Right lobe of liver (tissue), 6 donors: ENCODE data around the gene OST4. TPM values are rescaled to one million over a fixed set of nuclear protein-coding genes. Genes with fewer than 3 reads are reported as not detected.

Experiments used
- ATAC-seq, 4 donors: fragments of 200-7000 bp; cut with Tn5 transposase; one replicate each; pipeline ENCODE4 v1.9.1; 2020; ENCODE audit warnings: mild to moderate bottlenecking in 4 of 4, moderate library complexity in 4 of 4
- DNase-seq, 3 donors: peaks; one replicate each; pipeline ENCODE4 v3.0.0-alpha.2; 2020
- H3K27ac ChIP-seq, 3 donors: fragments of 200-600 bp; one replicate each; pipeline ENCODE4 v1.8.0; 2022
- H3K27me3 ChIP-seq, 2 donors: fragments of 200-600 bp; one replicate each; pipeline ENCODE4 v1.8.0; 2022
- H3K36me3 ChIP-seq, 4 donors: fragments of 200-600 bp; sonication (generic) in 1 of 4; one replicate each; pipeline versions ENCODE4 v1.5.1 to v1.8.0; 2017 to 2022; ENCODE audit warnings: control low read depth in 1 of 4
- H3K4me1 ChIP-seq, 4 donors: fragments of 200-600 bp; sonication (generic) in 1 of 4; one replicate each; pipeline versions ENCODE4 v1.5.1 to v1.8.0; 2017 to 2022; ENCODE audit warnings: control low read depth in 1 of 4
- H3K4me3 ChIP-seq, 3 donors: fragments of 200-600 bp; one replicate each; pipeline ENCODE4 v1.8.0; 2022
- H3K9me3 ChIP-seq, 4 donors: fragments of 200-600 bp; sonication (generic) in 1 of 4; one replicate each; pipeline versions ENCODE4 v1.5.1 to v1.8.0; 2017 to 2022; ENCODE audit warnings: control low read depth in 1 of 4
- POLR2A ChIP-seq: fragments of 450-650 bp; IDR thresholded peaks from one replicate; pipeline ENCODE4 v1.6.1; 2017; ENCODE audit warnings: antibody characterized with exemption, mild to moderate bottlenecking
- WGBS: methylation state at CpG from one replicate; pipeline ENCODE4 v1.1.6; 2018; ENCODE audit warnings: low coverage, low lambda C conversion rate; ENCODE audit not compliant: insufficient coverage; ENCODE audit errors: missing lambda C conversion rate; 5-methylcytosine and 5-hydroxymethylcytosine counted together
- intact Hi-C, 2 donors: fragments of 100-400 bp; cut with DNase I; formaldehyde crosslinking; loops; one replicate each; pipeline versions ENCODE4 v1.11.2 to v1.14.1; 2022
- total RNA-seq, 6 experiments: library from RNA; depleted of rRNA in 2 of 6; stranded (reverse); fragments of >200 nt in 2 of 6; fragmentation: NEBNext Ultra II Directional in 3 of 6; extraction: Animal tissue kit (Norgen Biotek cat#: 25700) in 3 of 6; gene quantifications; one replicate each; pipeline versions ENCODE4 v1.1.0 to v1.2.4, GENCODE V29; 2016 to 2023
- TF ChIP-seq, protein P1 (sequence below), 4 donors: fragments of 200-600 bp in 3 of 4; fragments of 450-650 bp in 1 of 4; IDR thresholded peaks; one replicate each; pipeline versions ENCODE4 v1.5.1 to v1.8.0; 2016 to 2022; ENCODE audit warnings: antibody characterized with exemption in 4 of 4, mild to moderate bottlenecking in 2 of 4
- donor health status: DM: no; HTN: yes; CAD: no.
- donor health status: DM: no; HTN: no; CAD: no.
- donor health status: DM: no; HTN: no; CAD: no.
- donor health status: DM: no; HTN: yes; CAD: no.
- donor health status: DM: no; HTN: yes; CAD: no.

Gene OST4
- total RNA-seq, 6 experiments from 2014 or later: 144 to 182 (median 161) TPM

DNA sequence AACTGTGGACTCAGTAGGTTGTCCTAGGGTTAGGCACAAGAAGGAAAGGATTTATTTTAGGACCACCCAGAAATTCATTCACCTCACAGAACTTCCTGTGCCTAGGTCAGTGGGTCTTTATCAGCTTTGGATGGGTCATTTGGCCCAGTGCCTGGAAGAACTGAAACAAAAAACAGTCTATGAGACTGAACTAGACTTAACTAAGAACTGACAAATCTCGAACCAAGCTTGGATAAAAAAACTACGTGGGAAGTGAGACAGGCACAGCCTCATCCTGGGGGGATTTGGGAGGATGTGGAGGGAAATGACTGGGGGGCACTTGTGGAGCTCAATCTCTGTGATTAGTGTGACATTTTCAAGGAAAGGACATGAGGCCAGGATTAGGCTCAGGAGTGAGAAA, 2.3 kb upstream of the OST4 start:
- TF ChIP-seq POLR2A: no peak
- TF ChIP-seq, protein P1, sequence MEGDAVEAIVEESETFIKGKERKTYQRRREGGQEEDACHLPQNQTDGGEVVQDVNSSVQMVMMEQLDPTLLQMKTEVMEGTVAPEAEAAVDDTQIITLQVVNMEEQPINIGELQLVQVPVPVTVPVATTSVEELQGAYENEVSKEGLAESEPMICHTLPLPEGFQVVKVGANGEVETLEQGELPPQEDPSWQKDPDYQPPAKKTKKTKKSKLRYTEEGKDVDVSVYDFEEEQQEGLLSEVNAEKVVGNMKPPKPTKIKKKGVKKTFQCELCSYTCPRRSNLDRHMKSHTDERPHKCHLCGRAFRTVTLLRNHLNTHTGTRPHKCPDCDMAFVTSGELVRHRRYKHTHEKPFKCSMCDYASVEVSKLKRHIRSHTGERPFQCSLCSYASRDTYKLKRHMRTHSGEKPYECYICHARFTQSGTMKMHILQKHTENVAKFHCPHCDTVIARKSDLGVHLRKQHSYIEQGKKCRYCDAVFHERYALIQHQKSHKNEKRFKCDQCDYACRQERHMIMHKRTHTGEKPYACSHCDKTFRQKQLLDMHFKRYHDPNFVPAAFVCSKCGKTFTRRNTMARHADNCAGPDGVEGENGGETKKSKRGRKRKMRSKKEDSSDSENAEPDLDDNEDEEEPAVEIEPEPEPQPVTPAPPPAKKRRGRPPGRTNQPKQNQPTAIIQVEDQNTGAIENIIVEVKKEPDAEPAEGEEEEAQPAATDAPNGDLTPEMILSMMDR (IDR thresholded peaks at IDR 0.05): no peak
- 62% methylated on average over 2 of the region's 2 CpGs for WGBS
- Histone ChIP-seq H3K9me3 (no peaks in the 10 kb centered on the region), H3K36me3 (no peaks in the 10 kb centered on the region), H3K27ac (peak overlapping the region in 1 of 3 donors; percentile 29), H3K27me3 (no peaks in the 10 kb centered on the region), H3K4me3 (no peak overlapping the region), H3K4me1 (peaks cover 0 to 10% (median 4%) of the 10 kb centered on the region in 4 donors)
- intact Hi-C loops: loop anchor here in 1 of 2 donors (10.0 kb wide), 1 partner anchor 109 kb away; no protein-coding TSS in a partner anchor
- DNase-seq: no peak
- no peak for ATAC-seq

DNA sequence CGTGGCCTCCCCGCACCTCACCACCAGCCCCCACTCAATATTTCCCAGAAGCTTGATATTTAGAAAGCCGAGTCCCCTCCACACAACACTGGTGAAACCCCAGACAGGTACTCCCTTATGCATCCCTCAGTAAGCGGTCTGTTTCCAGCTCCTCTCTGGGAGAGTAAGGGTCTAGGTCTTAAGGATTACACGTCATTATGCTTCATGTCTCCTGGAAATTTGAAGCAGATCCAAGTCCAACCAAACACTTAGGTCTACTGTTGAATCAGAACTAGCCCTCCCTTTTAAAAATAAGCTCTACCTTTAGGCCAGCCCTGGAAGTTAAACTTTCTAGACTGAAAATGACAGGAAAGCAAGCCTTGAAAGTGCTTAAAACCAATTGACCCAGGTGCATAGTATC, 1.5 kb upstream of the OST4 start:
- no peaks in the 10 kb centered on the region for H3K9me3 ChIP-seq
- H3K27ac ChIP-seq: peak overlapping the region in 1 of 3 donors; percentile 89
- peaks cover 0 to 10% (median 4%) of the 10 kb centered on the region in 4 donors for H3K4me1 ChIP-seq
- no peak for ATAC-seq
- H3K27me3 ChIP-seq: no peaks in the 10 kb centered on the region
- WGBS: 75% methylated on average over 5 of the region's 5 CpGs
- H3K36me3 ChIP-seq: peaks cover 0 to 7% (median 0%) of the 10 kb centered on the region in 4 donors
- no peak for DNase-seq
- TF ChIP-seq, protein P1 (IDR thresholded peaks at IDR 0.05): no peak
- TF ChIP-seq POLR2A: no peak
- intact Hi-C loops: loop anchor here in 1 of 2 donors (10.0 kb wide), 1 partner anchor 108 kb away; no protein-coding TSS in a partner anchor
- H3K4me3 ChIP-seq: no peak overlapping the region

DNA sequence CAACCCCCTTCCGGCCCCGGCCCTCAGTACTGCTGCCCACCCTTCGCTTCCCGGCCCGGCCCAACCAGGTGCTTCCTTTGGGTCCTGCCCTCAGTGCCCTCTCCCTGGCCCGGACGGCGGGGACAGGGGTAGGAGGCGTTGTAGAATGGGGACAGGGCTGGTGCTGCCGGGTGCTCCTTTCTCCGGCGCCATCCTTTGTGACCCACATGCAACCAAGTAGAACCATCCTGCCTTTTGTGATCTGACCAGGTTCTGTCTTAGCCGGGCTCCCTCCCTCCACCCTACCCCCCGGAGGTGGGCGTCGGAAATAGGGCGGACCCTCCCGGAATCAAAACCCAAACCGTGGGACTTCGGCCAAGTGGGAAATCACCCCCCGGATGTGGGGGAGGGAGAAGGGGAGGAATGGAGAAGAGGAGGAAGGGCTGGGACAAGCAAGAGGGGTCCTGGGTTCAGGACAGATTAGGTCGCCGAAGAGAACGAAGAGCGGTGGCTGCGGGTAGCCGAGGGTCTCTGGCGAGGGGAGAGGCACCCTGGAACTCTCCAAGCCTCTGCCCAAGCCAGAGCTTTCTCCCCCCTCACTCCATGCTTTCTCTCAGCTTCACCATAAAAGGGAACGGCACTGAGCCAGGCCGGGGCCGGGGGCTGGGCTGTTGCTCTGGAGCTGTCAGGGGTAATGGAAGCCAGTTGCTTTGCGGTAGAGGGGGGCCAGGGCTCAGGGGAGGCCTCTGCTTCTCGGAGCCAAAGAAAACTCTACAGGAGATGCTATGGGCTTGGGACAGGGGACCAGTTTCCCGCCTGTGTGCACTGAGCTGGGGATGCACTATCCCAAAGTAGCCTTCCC, 756 bp upstream of the OST4 start:
- Histone ChIP-seq H3K27ac (peak overlapping the region; percentile 40 to 89 (median 80)), H3K36me3 (peaks cover 0 to 13% (median 0%) of the 10 kb centered on the region in 4 donors), H3K4me1 (peaks cover 0 to 10% (median 4%) of the 10 kb centered on the region in 4 donors), H3K4me3 (peak overlapping the region; percentile 85 to 94 (median 91)), H3K27me3 (no peaks in the 10 kb centered on the region), H3K9me3 (no peaks in the 10 kb centered on the region)
- peak in 2 of 4 donors; percentile 31 to 50 for ATAC-seq
- intact Hi-C loops: loop anchor here in 1 of 2 donors (10.0 kb wide), 1 partner anchor 107 kb away; no protein-coding TSS in a partner anchor
- DNase-seq: peak in 2 of 3 donors; percentile 51 to 67
- 10% methylated on average over 13 of the region's 34 CpGs for WGBS
- no peak for TF ChIP-seq POLR2A
- TF ChIP-seq, protein P1 (IDR thresholded peaks at IDR 0.05): no peak

DNA sequence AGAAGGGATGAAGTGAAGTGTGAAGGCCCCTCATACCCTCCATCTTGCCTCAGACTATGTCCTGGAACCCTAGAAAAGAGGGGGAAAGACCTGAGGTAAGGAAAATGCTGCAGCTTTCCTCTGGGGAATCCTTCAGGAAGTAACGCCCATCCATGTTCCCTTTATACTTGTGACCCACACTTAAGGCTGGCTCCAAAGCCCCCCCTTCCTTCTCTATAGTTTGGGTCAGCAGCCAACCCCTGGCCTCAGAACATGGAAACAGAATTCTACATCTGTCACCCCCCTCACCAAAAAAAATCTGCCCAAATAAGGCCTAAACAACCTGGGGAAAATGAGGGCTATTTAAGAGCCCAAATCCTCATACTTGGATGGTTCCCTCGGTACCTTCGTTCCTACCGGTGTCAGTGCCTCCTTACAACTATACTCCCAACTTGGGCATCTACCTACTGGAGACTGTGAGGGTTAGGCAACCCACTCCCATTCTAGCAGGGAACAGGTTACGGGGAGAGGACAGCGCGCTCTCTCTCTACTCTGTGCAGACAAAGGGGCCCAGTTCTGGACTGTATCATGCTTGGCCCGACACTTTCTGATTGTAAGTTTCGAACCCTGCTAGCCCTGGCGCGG, 689 bp downstream of the OST4 start:
- WGBS: 2% methylated on average over 11 of the region's 11 CpGs
- H3K4me1 ChIP-seq: peaks cover 0 to 10% (median 4%) of the 10 kb centered on the region in 4 donors

More for the DNA sequence above, 689 bp downstream of the OST4 start:
- TF ChIP-seq, protein P1 (IDR thresholded peaks at IDR 0.05): no peak
- no peak for TF ChIP-seq POLR2A
- no peak for DNase-seq
- H3K4me3 ChIP-seq: peak overlapping the region; percentile 85 to 94 (median 91)
- peak in 1 of 4 donors; percentile 1 for ATAC-seq
- H3K36me3 ChIP-seq: peaks cover 0 to 13% (median 0%) of the 10 kb centered on the region in 4 donors
- intact Hi-C loops: loop anchor here in 1 of 2 donors (10.0 kb wide), 1 partner anchor 106 kb away; no protein-coding TSS in a partner anchor
- peak overlapping the region; percentile 75 to 89 (median 80) for H3K27ac ChIP-seq
- H3K27me3 ChIP-seq: no peaks in the 10 kb centered on the region
- no peaks in the 10 kb centered on the region for H3K9me3 ChIP-seq
